GM10266 (cell line): ENCODE data around the gene PBX4.

Source experiments
- DNase-seq: peaks from one replicate; pipeline ENCODE4 v3.0.0; 2012; ENCODE audit errors: extremely low spot score
- CTCF ChIP-seq: IDR thresholded peaks from 2 replicates; pipeline ENCODE4 v1.5.1; 2012; ENCODE audit warnings: mild to moderate bottlenecking, low read depth; ENCODE audit not compliant: control insufficient read depth, insufficient read depth; ENCODE audit errors: missing control alignments

Gene PBX4

GRCh38 chr19:19535311-19536191 is 82.9 kb downstream of the PBX4 start:
- TF ChIP-seq CTCF = no peak
- DNase-seq = no peak

- TF ChIP-seq CTCF = no peak
- no peak for DNase-seq
Measured at GRCh38 chr19:19534556-19535265, 83.8 kb downstream of the PBX4 start.

- TF ChIP-seq CTCF = no peak
- DNase-seq = no peak
Measured at GRCh38 chr19:19533841-19534240, 84.6 kb downstream of the PBX4 start.

GRCh38 chr19:19532806-19533701 is 85.4 kb downstream of the PBX4 start:
- TF ChIP-seq CTCF = no peak
- DNase-seq = no peak

GRCh38 chr19:19531951-19532805 is 86.3 kb downstream of the PBX4 start:
- peak; percentile 99 for TF ChIP-seq CTCF
- peak; percentile 89 for DNase-seq

GRCh38 chr19:19530889-19531288 is 87.6 kb downstream of the PBX4 start:
- no peak for DNase-seq
- no peak for TF ChIP-seq CTCF
